ENCODE data around the gene TGM3. TPM values are rescaled to one million over a fixed set of nuclear protein-coding genes. Genes with fewer than 3 reads are reported as not detected.

The TGM3 gene
- total and polyA plus RNA-seq, 4 experiments from 2014 or later = not detected

- no peak overlapping the region for H3K27ac Mint-ChIP-seq
- peaks cover 0 to 36% (median 28%) of the 10 kb centered on the region in 8 donors for H3K9me3 Mint-ChIP-seq
- Histone ChIP-seq H3K4me3 (ENCODE audit: low read length in 2 of 2) (no peak overlapping the region), H3K4me1 (ENCODE audit: insufficient read depth, low read length) (no peaks in the 10 kb centered on the region), H3K36me3 (ENCODE audit: insufficient read depth, low read length) (no peaks in the 10 kb centered on the region), H3K27me3 (ENCODE audit: insufficient read depth, low read length) (peaks cover 5% of the 10 kb centered on the region), H3K9me3 (ENCODE audit: control insufficient read depth in 1 of 2, low read length in 2 of 2) (peaks cover 0 to 3% of the 10 kb centered on the region in 2 donors), H3K27ac (ENCODE audit: low read depth, low read length) (no peak overlapping the region)
- no peaks in the 10 kb centered on the region for H3K4me1 Mint-ChIP-seq
- no peak overlapping the region for H3K4me3 Mint-ChIP-seq
- no peak for DNase-seq
- H3K36me3 Mint-ChIP-seq = no peaks in the 10 kb centered on the region
- POLR2A ChIA-PET (ENCODE audit: partially characterized antibody) = no interaction called here
- CTCF ChIA-PET (ENCODE audit: partially characterized antibody) = interaction anchor here (0.9 to 1.2 kb wide), 2 partner anchors 11 to 88 kb away, joined by 4 to 5 read pairs; no protein-coding TSS in a partner anchor
- intact Hi-C loops (cut with micrococcal nuclease) = no loop called here
- peaks cover 2 to 15% of the 10 kb centered on the region in 2 donors for H3K27me3 Mint-ChIP-seq
Measured at GRCh38 chr20:2363587-2363986, 67.8 kb downstream of the TGM3 start.

GRCh38 chr20:2364044-2364443 is 68.2 kb downstream of the TGM3 start:
- no peaks in the 10 kb centered on the region for H3K4me1 Mint-ChIP-seq
- DNase-seq = no peak
- H3K9me3 Mint-ChIP-seq = peaks cover 0 to 36% (median 28%) of the 10 kb centered on the region in 8 donors
- peaks cover 2 to 15% of the 10 kb centered on the region in 2 donors for H3K27me3 Mint-ChIP-seq
- H3K4me3 Mint-ChIP-seq = no peak overlapping the region
- no peak overlapping the region for H3K27ac ChIP-seq (ENCODE audit: low read depth, low read length)
- H3K27ac Mint-ChIP-seq = no peak overlapping the region
- peaks cover 7% of the 10 kb centered on the region for H3K27me3 ChIP-seq (ENCODE audit: insufficient read depth, low read length)
- no peaks in the 10 kb centered on the region for H3K36me3 ChIP-seq (ENCODE audit: insufficient read depth, low read length)
- peaks cover 0 to 3% of the 10 kb centered on the region in 2 donors for H3K9me3 ChIP-seq (ENCODE audit: control insufficient read depth in 1 of 2, low read length in 2 of 2)
- H3K36me3 Mint-ChIP-seq = no peaks in the 10 kb centered on the region
- H3K4me3 ChIP-seq (ENCODE audit: low read length in 2 of 2) = no peak overlapping the region
- intact Hi-C loops (cut with micrococcal nuclease) = no loop called here
- ChIA-PET POLR2A (ENCODE audit: partially characterized antibody) (no interaction called here), CTCF (ENCODE audit: partially characterized antibody) (no interaction called here)
- no peaks in the 10 kb centered on the region for H3K4me1 ChIP-seq (ENCODE audit: insufficient read depth, low read length)

GRCh38 chr20:2365091-2365490 is 69.3 kb downstream of the TGM3 start:
- no peak for DNase-seq

GRCh38 chr20:2365666-2366065 is 69.9 kb downstream of the TGM3 start:
- H3K27ac ChIP-seq (ENCODE audit: low read depth, low read length) = no peak overlapping the region
- Mint-ChIP-seq H3K9me3 (peaks cover 0 to 26% (median 20%) of the 10 kb centered on the region in 8 donors), H3K4me1 (no peaks in the 10 kb centered on the region), H3K4me3 (no peak overlapping the region), H3K27me3 (peaks cover 6 to 16% of the 10 kb centered on the region in 2 donors), H3K27ac (no peak overlapping the region), H3K36me3 (no peaks in the 10 kb centered on the region)
- H3K36me3 ChIP-seq (ENCODE audit: insufficient read depth, low read length) = no peaks in the 10 kb centered on the region
- no peak for DNase-seq
- ChIA-PET POLR2A (ENCODE audit: partially characterized antibody) (no interaction called here), CTCF (ENCODE audit: partially characterized antibody) (no interaction called here)
- H3K9me3 ChIP-seq (ENCODE audit: control insufficient read depth in 1 of 2, low read length in 2 of 2) = peaks cover 0 to 3% of the 10 kb centered on the region in 2 donors
- H3K4me1 ChIP-seq (ENCODE audit: insufficient read depth, low read length) = no peaks in the 10 kb centered on the region
- H3K4me3 ChIP-seq (ENCODE audit: low read length in 2 of 2) = no peak overlapping the region
- H3K27me3 ChIP-seq (ENCODE audit: insufficient read depth, low read length) = peaks cover 11% of the 10 kb centered on the region
- intact Hi-C loops (cut with micrococcal nuclease) = no loop called here

More at GRCh38 chr20:2365091-2365490, 69.3 kb downstream of the TGM3 start:
- no peak overlapping the region for H3K27ac ChIP-seq (ENCODE audit: low read depth, low read length)
- peaks cover 0 to 3% of the 10 kb centered on the region in 2 donors for H3K9me3 ChIP-seq (ENCODE audit: control insufficient read depth in 1 of 2, low read length in 2 of 2)
- H3K36me3 Mint-ChIP-seq = no peaks in the 10 kb centered on the region
- no peak overlapping the region for H3K4me3 ChIP-seq (ENCODE audit: low read length in 2 of 2)
- no peaks in the 10 kb centered on the region for H3K4me1 Mint-ChIP-seq
- intact Hi-C loops (cut with micrococcal nuclease) = no loop called here
- H3K4me1 ChIP-seq (ENCODE audit: insufficient read depth, low read length) = no peaks in the 10 kb centered on the region
- H3K9me3 Mint-ChIP-seq = peaks cover 0 to 27% (median 23%) of the 10 kb centered on the region in 8 donors
- H3K27me3 Mint-ChIP-seq = peaks cover 3 to 13% of the 10 kb centered on the region in 2 donors
- POLR2A ChIA-PET (ENCODE audit: partially characterized antibody) = no interaction called here
- peaks cover 9% of the 10 kb centered on the region for H3K27me3 ChIP-seq (ENCODE audit: insufficient read depth, low read length)
- no peak overlapping the region for H3K27ac Mint-ChIP-seq
- H3K4me3 Mint-ChIP-seq = no peak overlapping the region
- H3K36me3 ChIP-seq (ENCODE audit: insufficient read depth, low read length) = no peaks in the 10 kb centered on the region
- CTCF ChIA-PET (ENCODE audit: partially characterized antibody) = no interaction called here

GRCh38 chr20:2368621-2369020 is 72.8 kb downstream of the TGM3 start:
- no peak overlapping the region for H3K27ac Mint-ChIP-seq
- H3K27me3 Mint-ChIP-seq = peaks cover 13 to 32% of the 10 kb centered on the region in 2 donors
- no peak overlapping the region for H3K4me3 Mint-ChIP-seq
- H3K4me1 Mint-ChIP-seq = no peaks in the 10 kb centered on the region
- H3K4me1 ChIP-seq (ENCODE audit: insufficient read depth, low read length) = no peaks in the 10 kb centered on the region
- peaks cover 0 to 10% (median 6%) of the 10 kb centered on the region in 8 donors for H3K9me3 Mint-ChIP-seq
- intact Hi-C loops (cut with micrococcal nuclease) = no loop called here
- no peaks in the 10 kb centered on the region for H3K36me3 Mint-ChIP-seq
- H3K9me3 ChIP-seq (ENCODE audit: control insufficient read depth in 1 of 2, low read length in 2 of 2) = no peaks in the 10 kb centered on the region
- ChIA-PET CTCF (ENCODE audit: partially characterized antibody) (interaction anchor here (1.1 kb wide), 1 partner anchor 11 kb away, joined by 4 read pairs; no protein-coding TSS in a partner anchor), POLR2A (ENCODE audit: partially characterized antibody) (interaction anchor here (0.9 kb wide), 1 partner anchor 11 kb away, joined by 4 read pairs; no protein-coding TSS in a partner anchor)
- no peak overlapping the region for H3K4me3 ChIP-seq (ENCODE audit: low read length in 2 of 2)
- H3K27me3 ChIP-seq (ENCODE audit: insufficient read depth, low read length) = peaks cover 8% of the 10 kb centered on the region
- no peak for DNase-seq
- H3K36me3 ChIP-seq (ENCODE audit: insufficient read depth, low read length) = no peaks in the 10 kb centered on the region
- no peak overlapping the region for H3K27ac ChIP-seq (ENCODE audit: low read depth, low read length)

- Mint-ChIP-seq H3K4me1 (peaks cover 0 to 7% (median 3%) of the 10 kb centered on the region in 4 donors), H3K4me3 (no peak overlapping the region), H3K27me3 (peaks cover 16 to 30% of the 10 kb centered on the region in 2 donors), H3K9me3 (peaks cover 0 to 10% (median 5%) of the 10 kb centered on the region in 8 donors), H3K27ac (no peak overlapping the region), H3K36me3 (no peaks in the 10 kb centered on the region)
- Histone ChIP-seq H3K36me3 (ENCODE audit: insufficient read depth, low read length) (no peaks in the 10 kb centered on the region), H3K27ac (ENCODE audit: low read depth, low read length) (no peak overlapping the region), H3K9me3 (ENCODE audit: control insufficient read depth in 1 of 2, low read length in 2 of 2) (no peaks in the 10 kb centered on the region), H3K4me3 (ENCODE audit: low read length in 2 of 2) (no peak overlapping the region), H3K27me3 (ENCODE audit: insufficient read depth, low read length) (peaks cover 8% of the 10 kb centered on the region), H3K4me1 (ENCODE audit: insufficient read depth, low read length) (no peaks in the 10 kb centered on the region)
- POLR2A ChIA-PET (ENCODE audit: partially characterized antibody) = no interaction called here
- CTCF ChIA-PET (ENCODE audit: partially characterized antibody) = no interaction called here
- intact Hi-C loops (cut with micrococcal nuclease) = no loop called here
- DNase-seq = no peak
Measured at GRCh38 chr20:2373098-2373497, 77.3 kb downstream of the TGM3 start.

- peaks cover 4% of the 10 kb centered on the region for H3K27me3 ChIP-seq (ENCODE audit: insufficient read depth, low read length)
- H3K27me3 Mint-ChIP-seq = peaks cover 15 to 26% of the 10 kb centered on the region in 2 donors
- no peak overlapping the region for H3K27ac ChIP-seq (ENCODE audit: low read depth, low read length)
- H3K4me3 ChIP-seq (ENCODE audit: low read length in 2 of 2) = no peak overlapping the region
- H3K4me1 Mint-ChIP-seq = peaks cover 11 to 19% (median 15%) of the 10 kb centered on the region in 4 donors
- H3K9me3 Mint-ChIP-seq = peaks cover 0 to 3% (median under 1%) of the 10 kb centered on the region in 8 donors
- no peak overlapping the region for H3K4me3 Mint-ChIP-seq
- ChIA-PET CTCF (ENCODE audit: partially characterized antibody) (interaction anchor here (1.0 kb wide), 1 partner anchor 12 kb away, joined by 3 read pairs; no protein-coding TSS in a partner anchor), POLR2A (ENCODE audit: partially characterized antibody) (no interaction called here)
- no peaks in the 10 kb centered on the region for H3K36me3 Mint-ChIP-seq
- H3K36me3 ChIP-seq (ENCODE audit: insufficient read depth, low read length) = no peaks in the 10 kb centered on the region
- intact Hi-C loops (cut with micrococcal nuclease) = no loop called here
- H3K27ac Mint-ChIP-seq = no peak overlapping the region
- DNase-seq = no peak
- peaks cover 12% of the 10 kb centered on the region for H3K4me1 ChIP-seq (ENCODE audit: insufficient read depth, low read length)
- H3K9me3 ChIP-seq (ENCODE audit: control insufficient read depth in 1 of 2, low read length in 2 of 2) = no peaks in the 10 kb centered on the region
Measured at GRCh38 chr20:2374346-2375125, 78.7 kb downstream of the TGM3 start.
